Measurements from ENCODE around the gene CYP2W1. TPM values are rescaled to one million over a fixed set of nuclear protein-coding genes. Genes with fewer than 3 reads are reported as not detected.

Gene CYP2W1
- total RNA-seq, 1 experiment from 2014 or later, result not detected

- no peak for DNase-seq (ENCODE audit: low read depth, low spot score)
Measured at GRCh38 chr7:1016577-1017531, 33.9 kb downstream of the CYP2W1 start.

GRCh38 chr7:1017586-1018333, 34.8 kb downstream of the CYP2W1 start:
- in situ Hi-C loops (cut with HindIII; ENCODE audit: low pct_unique_long_range_greater_than_20kb, low sequenced_read_pairs), result no loop called here
- no peak for DNase-seq (ENCODE audit: low read depth, low spot score)

More at GRCh38 chr7:1016577-1017531, 33.9 kb downstream of the CYP2W1 start:
- in situ Hi-C loops (cut with HindIII; ENCODE audit: low pct_unique_long_range_greater_than_20kb, low sequenced_read_pairs), result no loop called here

GRCh38 chr7:1018334-1018695, 35.3 kb downstream of the CYP2W1 start:
- no peak for DNase-seq (ENCODE audit: low read depth, low spot score)
- in situ Hi-C loops (cut with HindIII; ENCODE audit: low pct_unique_long_range_greater_than_20kb, low sequenced_read_pairs), result no loop called here

- no peak for DNase-seq (ENCODE audit: low read depth, low spot score)
- in situ Hi-C loops (cut with HindIII; ENCODE audit: low pct_unique_long_range_greater_than_20kb, low sequenced_read_pairs), result no loop called here
Measured at GRCh38 chr7:1019255-1019785, 36.3 kb downstream of the CYP2W1 start.

GRCh38 chr7:1019789-1020610, 37.0 kb downstream of the CYP2W1 start:
- no peak for DNase-seq (ENCODE audit: low read depth, low spot score)
- in situ Hi-C loops (cut with HindIII; ENCODE audit: low pct_unique_long_range_greater_than_20kb, low sequenced_read_pairs), result no loop called here

- in situ Hi-C loops (cut with HindIII; ENCODE audit: low pct_unique_long_range_greater_than_20kb, low sequenced_read_pairs), result no loop called here
- peak; percentile 14 for DNase-seq (ENCODE audit: low read depth, low spot score)
Measured at GRCh38 chr7:1020849-1021251, 37.9 kb downstream of the CYP2W1 start.

GRCh38 chr7:1021366-1021765, 38.4 kb downstream of the CYP2W1 start:
- no peak for DNase-seq (ENCODE audit: low read depth, low spot score)
- in situ Hi-C loops (cut with HindIII; ENCODE audit: low pct_unique_long_range_greater_than_20kb, low sequenced_read_pairs), result no loop called here

- DNase-seq (ENCODE audit: low read depth, low spot score), result no peak
- in situ Hi-C loops (cut with HindIII; ENCODE audit: low pct_unique_long_range_greater_than_20kb, low sequenced_read_pairs), result no loop called here
Measured at GRCh38 chr7:1021931-1022330, 39.0 kb downstream of the CYP2W1 start.

- no peak for DNase-seq (ENCODE audit: low read depth, low spot score)
- in situ Hi-C loops (cut with HindIII; ENCODE audit: low pct_unique_long_range_greater_than_20kb, low sequenced_read_pairs), result no loop called here
Measured at GRCh38 chr7:1022356-1022755, 39.4 kb downstream of the CYP2W1 start.

GRCh38 chr7:1022801-1023465, 40.0 kb downstream of the CYP2W1 start:
- DNase-seq (ENCODE audit: low read depth, low spot score), result no peak
- in situ Hi-C loops (cut with HindIII; ENCODE audit: low pct_unique_long_range_greater_than_20kb, low sequenced_read_pairs), result no loop called here

- in situ Hi-C loops (cut with HindIII; ENCODE audit: low pct_unique_long_range_greater_than_20kb, low sequenced_read_pairs), result no loop called here
- no peak for DNase-seq (ENCODE audit: low read depth, low spot score)
Measured at GRCh38 chr7:1024331-1024841, 41.4 kb downstream of the CYP2W1 start.

- in situ Hi-C loops (cut with HindIII; ENCODE audit: low pct_unique_long_range_greater_than_20kb, low sequenced_read_pairs), result no loop called here
- no peak for DNase-seq (ENCODE audit: low read depth, low spot score)
Measured at GRCh38 chr7:1024876-1025742, 42.1 kb downstream of the CYP2W1 start.

- in situ Hi-C loops (cut with HindIII; ENCODE audit: low pct_unique_long_range_greater_than_20kb, low sequenced_read_pairs), result no loop called here
- no peak for DNase-seq (ENCODE audit: low read depth, low spot score)
Measured at GRCh38 chr7:1025743-1026581, 43.0 kb downstream of the CYP2W1 start.

- no peak for DNase-seq (ENCODE audit: low read depth, low spot score)
- in situ Hi-C loops (cut with HindIII; ENCODE audit: low pct_unique_long_range_greater_than_20kb, low sequenced_read_pairs), result no loop called here
Measured at GRCh38 chr7:1026721-1027161, 43.8 kb downstream of the CYP2W1 start.

- no peak for DNase-seq (ENCODE audit: low read depth, low spot score)
- in situ Hi-C loops (cut with HindIII; ENCODE audit: low pct_unique_long_range_greater_than_20kb, low sequenced_read_pairs), result no loop called here
Measured at GRCh38 chr7:1027242-1028043, 44.5 kb downstream of the CYP2W1 start.
